GM19324 (cell line): ENCODE results near the gene HTT.

Experiments
- ATAC-seq: cut with Tn5 transposase; IDR thresholded peaks from one replicate; pipeline ENCODE4 v1.9.1; 2021; ENCODE audit warnings: mild to moderate bottlenecking, moderate library complexity; ENCODE audit not compliant: unreplicated experiment, low FRiP score

HTT gene

GRCh38 chr4:3229964-3230363 lies 155.5 kb downstream of the HTT start:
- ATAC-seq: no peak

- ATAC-seq: no peak
Measured at GRCh38 chr4:3231471-3231870, 157.0 kb downstream of the HTT start.

- ATAC-seq: no peak
Measured at GRCh38 chr4:3232001-3232400, 157.5 kb downstream of the HTT start.

- no peak for ATAC-seq
Measured at GRCh38 chr4:3232871-3233271, 158.4 kb downstream of the HTT start.

GRCh38 chr4:3233391-3234071 lies 159.1 kb downstream of the HTT start:
- ATAC-seq: no peak

GRCh38 chr4:3234171-3235029 lies 159.9 kb downstream of the HTT start:
- no peak for ATAC-seq

GRCh38 chr4:3235030-3235345 lies 160.5 kb downstream of the HTT start:
- no peak for ATAC-seq

GRCh38 chr4:3235581-3235980 lies 161.1 kb downstream of the HTT start:
- no peak for ATAC-seq

GRCh38 chr4:3236326-3236878 lies 161.9 kb downstream of the HTT start:
- ATAC-seq: no peak

- ATAC-seq: no peak
Measured at GRCh38 chr4:3237266-3237665, 162.8 kb downstream of the HTT start.

- ATAC-seq: no peak
Measured at GRCh38 chr4:3237712-3238560, 163.5 kb downstream of the HTT start.

GRCh38 chr4:3238721-3239120 lies 164.2 kb downstream of the HTT start:
- ATAC-seq: no peak

- ATAC-seq: no peak
Measured at GRCh38 chr4:3239303-3239702, 164.8 kb downstream of the HTT start.

- no peak for ATAC-seq
Measured at GRCh38 chr4:3239998-3240920, 165.8 kb downstream of the HTT start.

GRCh38 chr4:3240936-3241522 lies 166.5 kb downstream of the HTT start:
- no peak for ATAC-seq

- no peak for ATAC-seq
Measured at GRCh38 chr4:3241898-3242524, 167.5 kb downstream of the HTT start.

GRCh38 chr4:3243136-3243780 lies 168.8 kb downstream of the HTT start:
- no peak for ATAC-seq

- ATAC-seq: no peak
Measured at GRCh38 chr4:3244002-3244401, 169.5 kb downstream of the HTT start.

GRCh38 chr4:3244747-3245146 lies 170.3 kb downstream of the HTT start:
- no peak for ATAC-seq
